TTC549 (cell line): ENCODE measurements around the gene DPP10.
"Not testable (repeated sequence)": the region's sequence is repeated elsewhere in the genome, so short reads cannot be mapped to it uniquely, and the experiment has no call there.

Experiments used
- FAIRE-seq: peaks from 2 replicates; lab custom pipeline; 2012; peaks lifted over from hg19 to GRCh38; lab: Jason Lieb, UNC

DPP10 gene

DNA sequence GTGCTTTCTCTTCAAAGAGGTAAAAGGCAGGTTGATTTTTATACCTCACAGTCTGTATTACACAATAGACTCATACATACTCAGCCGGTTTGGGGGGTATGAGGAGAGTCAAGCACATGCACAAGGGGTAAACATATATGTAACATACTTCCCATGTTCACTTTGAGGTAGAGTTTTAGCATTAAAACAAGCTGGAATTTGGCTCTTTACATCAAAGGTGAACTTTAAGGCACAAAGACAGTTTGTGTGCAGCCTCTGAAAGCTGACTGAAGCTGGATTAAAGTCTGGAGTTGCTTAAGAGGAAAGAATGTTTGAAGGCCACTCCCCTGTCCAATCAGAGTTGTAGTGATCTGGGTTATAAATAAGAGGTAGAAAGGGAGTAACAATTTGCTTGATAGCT is 282.0 kb downstream of the DPP10 start:
- no peak for FAIRE-seq

DNA sequence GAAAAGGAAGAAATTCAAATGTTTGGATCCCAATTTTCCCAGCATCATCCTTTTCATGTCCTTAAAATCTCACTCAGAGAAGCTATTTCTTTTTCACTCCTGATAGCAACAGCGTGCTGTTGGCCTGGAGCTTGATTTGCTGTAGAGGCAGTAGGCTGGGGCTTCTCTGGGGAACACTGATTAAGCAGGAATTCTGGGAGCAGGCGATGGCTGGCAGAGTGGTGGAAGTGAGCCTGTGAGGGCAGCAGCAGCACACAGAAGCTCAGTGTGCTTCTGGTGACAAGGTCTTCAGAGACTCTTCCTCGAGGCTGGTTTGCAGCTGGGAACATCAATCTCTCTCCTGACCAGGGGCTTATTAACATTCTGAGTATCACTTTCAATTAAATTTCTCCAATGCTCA is 284.6 kb downstream of the DPP10 start:
- no peak for FAIRE-seq

DNA sequence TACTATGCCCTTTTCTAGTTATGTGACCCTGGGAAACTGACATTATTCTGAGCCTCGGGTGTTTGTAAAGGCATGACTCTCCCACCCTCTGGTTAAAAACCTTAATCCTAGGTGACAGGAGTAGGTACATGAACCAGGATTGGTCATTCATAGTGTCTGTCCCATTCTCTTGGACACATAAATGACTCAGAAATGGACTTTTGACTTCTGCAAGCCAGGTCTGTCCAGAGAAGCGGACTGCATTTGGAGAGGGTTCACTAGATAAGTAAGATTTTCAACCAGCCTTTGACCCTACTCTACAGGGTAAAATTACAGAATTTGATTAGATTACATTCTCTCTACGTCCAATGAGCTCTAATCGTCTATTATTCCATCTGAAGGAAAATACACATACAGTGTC is 285.9 kb downstream of the DPP10 start:
- FAIRE-seq = no peak

DNA sequence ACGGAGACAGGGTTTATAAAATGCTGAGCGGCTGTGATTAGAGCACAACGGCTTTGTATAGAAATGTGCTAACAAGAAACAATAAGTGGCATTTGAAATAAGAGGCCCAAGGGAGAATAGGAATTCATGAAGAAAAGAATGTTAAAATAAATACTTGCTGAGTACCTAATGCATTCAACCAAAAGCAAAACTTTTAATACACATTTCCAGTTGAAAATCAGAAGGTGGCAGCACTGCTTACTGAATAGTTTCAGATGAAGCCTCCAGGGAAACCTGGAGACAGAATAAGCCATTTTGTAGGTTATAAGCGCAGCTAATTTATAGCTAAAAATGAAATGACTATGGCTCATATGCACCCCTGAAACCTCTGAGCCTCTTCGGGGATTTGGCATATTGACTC is 286.6 kb downstream of the DPP10 start:
- no peak for FAIRE-seq

DNA sequence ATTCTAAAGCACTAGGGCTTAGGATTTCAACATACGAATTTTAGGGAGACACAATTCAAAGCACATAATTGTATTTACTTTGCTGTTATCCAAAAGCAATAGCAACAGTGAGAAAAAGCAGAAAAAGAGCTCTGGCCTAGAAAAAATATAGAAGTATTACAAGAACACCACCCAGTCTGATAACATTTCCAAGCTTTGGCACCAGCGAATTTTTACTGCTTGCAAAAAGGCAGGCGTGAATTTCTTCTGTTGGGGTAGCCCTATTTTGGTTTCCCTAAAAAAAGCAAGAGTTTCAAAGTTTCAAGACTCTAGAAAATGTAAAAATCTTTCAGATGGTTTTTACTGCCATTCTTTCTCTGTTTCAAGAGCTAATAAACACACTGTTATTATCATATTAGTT is 292.7 kb downstream of the DPP10 start:
- no peak for FAIRE-seq

DNA sequence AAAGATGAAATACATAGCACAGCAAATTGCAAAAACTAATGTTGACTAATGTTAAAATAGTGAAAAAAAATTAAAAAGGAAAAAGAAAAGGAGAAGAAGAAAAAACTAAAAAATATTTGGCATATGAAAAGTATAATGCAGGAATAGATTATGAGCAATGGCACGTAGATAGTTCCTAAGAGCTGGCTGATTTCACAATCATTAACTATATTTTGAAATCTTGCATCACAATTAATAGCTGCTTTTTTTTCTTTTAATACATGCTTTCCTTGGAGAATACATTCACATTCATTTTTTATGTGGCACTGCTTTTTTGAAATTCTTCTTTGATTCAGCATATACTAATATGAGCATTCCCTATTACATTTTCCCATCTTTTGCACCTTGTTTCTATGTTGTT is 299.8 kb downstream of the DPP10 start:
- FAIRE-seq = no peak

DNA sequence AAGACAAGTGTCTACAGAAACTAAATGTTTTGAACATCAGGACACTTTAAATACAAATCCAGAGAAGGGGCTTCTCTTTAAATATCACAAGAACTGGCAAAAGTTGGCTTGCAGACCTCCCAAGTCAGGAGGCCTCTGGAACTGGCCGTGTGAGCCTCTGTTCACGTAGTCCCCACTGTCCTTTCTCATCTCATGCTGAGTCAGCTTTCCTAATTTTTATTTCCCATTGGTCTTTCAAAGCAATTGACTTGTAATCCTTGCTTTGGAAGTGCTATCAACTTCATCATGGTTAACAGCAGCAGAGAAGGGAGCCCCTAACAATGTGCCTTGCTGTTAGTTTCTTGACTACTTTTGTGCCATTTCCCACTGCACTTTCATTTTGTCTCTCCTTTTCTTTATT is 303.3 kb downstream of the DPP10 start:
- FAIRE-seq = no peak

DNA sequence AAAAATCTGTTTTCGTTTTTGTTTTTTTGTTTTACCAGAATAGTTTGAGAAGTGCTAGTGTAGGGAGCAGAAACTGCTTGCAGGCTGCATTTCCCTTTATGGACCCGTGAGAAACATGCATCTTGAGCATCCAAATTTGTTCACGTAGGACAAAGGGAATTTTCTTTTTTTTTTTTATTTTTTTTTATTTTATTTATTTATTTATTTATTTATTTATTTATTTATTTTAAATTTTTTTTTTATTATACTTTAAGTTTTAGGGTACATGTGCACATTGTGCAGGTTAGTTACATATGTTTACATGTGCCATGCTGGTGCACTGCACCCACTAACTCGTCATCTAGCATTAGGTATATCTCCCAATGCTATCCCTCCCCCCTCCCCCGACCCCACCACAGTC is 305.7 kb downstream of the DPP10 start:
- FAIRE-seq = not testable (repeated sequence)

DNA sequence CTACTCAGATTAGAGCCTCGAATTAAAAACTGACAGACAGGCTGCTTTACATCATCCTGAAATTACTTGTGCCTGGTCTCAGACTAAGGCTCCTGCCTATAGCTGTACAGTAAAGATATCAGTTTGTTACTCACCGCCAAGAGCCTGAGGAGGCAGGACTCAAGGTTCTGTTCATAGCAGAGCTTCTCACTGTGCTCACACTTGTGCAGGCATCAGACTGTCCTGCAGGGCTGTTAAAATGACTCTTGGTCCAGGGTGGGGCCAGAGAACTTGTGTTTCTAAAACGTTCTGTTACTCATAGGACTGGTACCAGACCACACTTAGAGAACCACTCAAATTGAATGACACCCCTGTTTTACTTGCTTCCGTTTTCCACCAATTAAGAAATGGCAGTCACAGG is 310.0 kb downstream of the DPP10 start:
- FAIRE-seq = no peak

DNA sequence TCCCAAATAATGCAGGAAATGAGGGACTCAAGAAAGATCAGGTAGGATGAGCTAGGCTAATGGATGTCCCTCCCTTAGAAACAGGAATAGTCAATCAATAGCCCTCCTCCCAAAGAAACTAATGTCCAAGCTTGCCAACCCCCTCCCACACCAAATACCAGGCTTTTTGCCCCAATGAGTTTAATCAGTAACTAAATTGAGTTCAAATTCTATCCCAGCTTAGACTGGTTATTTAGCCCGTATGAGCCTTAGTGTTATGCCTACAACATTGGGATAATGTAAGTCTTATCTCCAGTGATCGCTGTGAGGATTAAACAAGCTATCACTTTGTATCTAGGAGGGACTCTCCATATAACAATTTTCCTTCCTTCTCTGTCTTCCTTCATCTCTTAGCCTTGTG is 310.7 kb downstream of the DPP10 start:
- FAIRE-seq = no peak

DNA sequence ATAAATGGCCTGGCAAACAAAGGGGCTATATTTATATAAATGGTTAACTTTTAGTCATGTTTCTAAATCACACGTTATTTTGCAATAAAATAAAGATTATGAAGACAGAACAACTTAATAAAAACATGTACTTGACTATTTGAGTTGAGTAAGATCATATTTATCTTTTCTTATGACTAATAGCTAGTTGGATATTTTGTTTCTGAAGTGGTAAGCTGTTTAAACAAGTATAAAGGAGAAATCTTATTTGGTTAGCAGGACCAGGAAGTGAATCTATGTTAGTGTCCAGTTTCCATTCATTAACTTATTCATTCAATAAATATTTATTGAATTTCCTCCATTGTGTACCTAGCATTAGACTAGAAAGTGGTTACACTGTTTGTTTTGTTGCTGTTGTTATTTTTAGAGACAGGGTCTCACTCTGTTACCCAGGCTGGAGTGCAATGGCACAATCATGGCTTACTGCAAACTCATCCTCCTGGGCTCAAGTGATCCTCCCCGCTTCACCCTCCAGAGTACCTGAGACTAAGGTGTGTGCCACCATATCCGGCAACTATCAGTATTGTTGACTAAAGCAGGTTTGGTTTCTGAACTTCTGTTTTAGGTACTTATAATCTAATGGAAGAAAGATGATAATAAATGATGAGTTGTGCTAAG is 312.6 kb downstream of the DPP10 start:
- no peak for FAIRE-seq

DNA sequence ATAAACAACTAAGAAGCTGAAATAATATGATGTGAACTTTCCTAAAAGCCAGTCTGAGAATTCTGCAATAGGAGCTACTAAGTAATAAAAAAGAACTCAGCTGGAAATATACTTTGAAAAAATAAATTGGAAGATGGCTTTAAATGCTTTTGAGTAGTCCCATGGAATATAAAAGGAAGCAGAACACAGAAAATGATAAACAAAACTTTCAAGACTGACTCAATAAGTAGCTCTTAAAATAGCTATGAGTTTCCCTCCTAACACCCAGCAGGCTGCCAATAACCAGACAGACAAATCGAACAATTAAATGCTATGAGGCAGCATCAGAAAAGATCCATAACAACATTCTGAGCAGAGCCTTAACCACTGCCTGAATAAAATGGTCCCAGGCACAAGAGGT is 319.9 kb downstream of the DPP10 start:
- FAIRE-seq = no peak

DNA sequence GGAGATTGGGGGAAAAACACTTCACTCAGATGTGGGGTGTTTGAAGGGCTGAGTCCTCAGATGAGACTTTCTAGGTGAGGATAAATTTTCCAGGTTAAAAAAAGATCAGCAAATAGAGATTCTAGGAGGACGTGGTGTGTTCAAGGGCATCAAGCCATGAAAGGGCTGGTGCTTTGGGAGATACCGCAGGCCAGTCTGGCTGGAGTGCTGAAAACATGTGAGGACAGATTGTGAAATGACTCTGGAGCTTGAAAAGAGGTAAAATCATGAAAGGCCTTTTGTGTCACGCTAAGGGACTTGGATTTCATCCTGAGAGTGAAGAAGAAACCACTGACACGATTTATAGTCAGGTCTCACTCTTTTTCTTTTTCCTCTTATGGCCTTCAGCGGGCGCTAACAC is 320.5 kb downstream of the DPP10 start:
- FAIRE-seq = no peak

DNA sequence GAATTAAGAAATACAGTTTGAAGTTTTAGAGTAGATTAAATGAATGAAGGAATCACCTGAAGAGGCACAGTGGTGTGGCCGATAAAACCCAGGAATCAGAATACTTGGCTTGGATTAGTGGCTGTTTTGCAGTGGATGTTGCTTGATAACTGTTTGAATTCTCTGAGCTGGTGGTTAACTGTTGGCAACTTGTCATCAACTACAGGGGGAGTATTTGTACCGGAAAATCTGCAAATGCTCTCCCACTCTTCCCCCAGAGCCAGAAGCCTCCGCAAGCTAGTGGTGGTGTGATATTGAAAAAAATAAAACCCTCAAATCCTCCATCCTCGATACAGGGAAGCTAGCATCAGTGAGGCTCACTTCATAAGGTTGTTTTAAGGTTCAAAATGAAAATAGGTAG is 326.7 kb downstream of the DPP10 start:
- no peak for FAIRE-seq

DNA sequence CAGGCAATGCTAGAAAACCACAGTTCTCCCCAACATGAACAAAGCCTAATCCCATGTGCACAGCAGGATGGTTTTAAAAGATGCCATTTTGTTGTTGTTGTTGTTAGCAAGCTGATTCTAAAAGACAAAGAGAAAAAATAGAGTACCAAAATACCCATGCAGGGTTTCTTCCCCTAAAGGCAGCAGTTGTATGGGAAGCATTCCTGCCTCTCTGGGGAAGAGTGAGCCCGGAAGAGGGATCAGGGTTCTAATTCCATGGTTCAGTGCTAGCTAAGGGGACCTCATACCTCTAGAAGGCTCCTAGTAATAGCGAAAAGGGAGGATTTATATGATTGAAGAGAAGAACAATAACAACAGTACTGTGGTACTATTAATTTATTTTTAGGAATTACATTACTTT is 327.6 kb downstream of the DPP10 start:
- FAIRE-seq = no peak

DNA sequence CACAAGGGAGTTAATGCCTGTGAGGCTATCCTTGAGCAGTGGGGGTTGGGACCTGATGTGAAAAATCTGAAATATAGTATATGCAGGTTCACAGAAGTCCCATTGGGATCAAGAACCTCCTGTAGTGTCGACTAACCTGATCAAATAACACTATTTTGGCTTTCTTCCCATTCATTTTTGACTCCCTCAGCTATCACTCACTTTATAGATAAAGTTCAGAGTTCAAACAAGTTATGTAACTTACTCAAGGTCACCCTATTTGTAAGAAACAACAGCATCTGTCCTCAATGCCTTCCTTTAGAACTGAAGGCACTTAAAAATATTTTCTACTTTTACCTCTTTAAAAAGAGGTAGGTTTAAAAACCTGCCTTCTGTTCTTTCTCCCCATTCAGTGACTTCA is 341.6 kb downstream of the DPP10 start:
- no peak for FAIRE-seq

DNA sequence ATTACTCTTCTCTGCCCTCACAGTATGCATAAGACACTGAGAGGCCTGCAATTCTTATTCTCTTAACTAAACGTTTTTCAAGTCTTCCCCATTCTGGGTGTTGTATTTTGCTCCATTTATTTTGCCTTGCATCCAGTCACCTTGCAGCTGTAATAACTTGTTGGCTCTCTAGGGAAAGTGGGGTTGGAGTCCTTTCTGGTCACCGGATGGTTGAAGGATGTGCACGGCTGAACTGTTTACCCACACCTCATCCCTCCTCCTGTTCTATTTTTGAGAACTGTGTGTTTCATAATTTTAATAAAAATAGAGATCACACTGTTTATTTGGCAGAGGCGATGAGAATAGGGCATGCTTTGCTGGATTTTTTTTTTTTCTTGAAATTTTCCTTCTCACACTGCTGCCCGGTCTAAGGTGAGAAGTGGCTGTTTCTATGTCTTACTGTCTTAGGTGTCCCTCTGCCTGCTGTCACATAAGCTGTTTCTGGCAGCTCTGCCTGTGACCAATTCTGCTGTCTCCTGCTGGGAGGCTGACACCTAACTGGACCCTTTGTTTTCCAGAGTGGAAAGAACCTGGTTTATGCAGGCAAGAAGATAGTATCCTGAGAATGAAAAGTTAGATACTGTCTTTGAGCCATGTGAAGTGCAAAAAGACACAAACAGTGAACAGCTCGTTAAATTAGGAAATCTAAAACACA is 342.6 kb downstream of the DPP10 start:
- FAIRE-seq = no peak

DNA sequence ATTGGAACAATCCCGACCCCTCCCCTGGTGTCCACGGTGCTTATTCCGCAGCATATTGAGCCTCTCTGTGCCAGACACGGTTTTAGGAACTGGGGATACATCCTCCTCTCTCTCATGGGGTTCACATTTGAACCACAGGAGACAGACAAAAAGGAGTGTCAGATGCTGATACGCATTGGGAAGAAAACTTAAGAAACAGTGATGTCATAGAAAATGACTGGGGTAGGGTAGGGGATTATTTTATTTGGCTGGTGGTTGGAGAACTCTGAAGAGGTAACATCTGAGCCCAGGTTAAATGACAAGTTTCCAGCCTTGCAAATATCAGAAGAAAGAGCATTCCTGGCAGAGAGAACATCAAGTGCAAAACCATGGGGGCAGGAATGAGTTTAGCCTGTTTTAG is 344.5 kb downstream of the DPP10 start:
- no peak for FAIRE-seq

DNA sequence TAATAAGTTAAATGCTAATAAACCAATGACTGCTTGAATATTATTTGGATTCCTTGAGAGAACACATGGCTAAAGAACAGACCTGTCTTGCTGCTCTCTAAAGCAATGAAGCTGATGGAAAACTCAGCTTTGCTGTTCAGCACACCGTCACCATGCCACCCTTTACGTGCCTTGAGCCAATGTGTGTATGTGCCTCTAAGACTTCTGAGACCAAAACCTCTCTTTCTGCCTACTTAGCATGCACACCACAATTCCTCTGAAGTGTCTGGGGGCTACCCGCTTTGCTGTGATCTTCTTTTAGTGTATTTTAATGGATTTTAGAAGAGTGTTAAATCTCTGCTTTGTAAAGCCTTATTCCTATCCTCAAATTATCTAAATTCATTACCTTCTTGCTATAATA is 345.0 kb downstream of the DPP10 start:
- no peak for FAIRE-seq

DNA sequence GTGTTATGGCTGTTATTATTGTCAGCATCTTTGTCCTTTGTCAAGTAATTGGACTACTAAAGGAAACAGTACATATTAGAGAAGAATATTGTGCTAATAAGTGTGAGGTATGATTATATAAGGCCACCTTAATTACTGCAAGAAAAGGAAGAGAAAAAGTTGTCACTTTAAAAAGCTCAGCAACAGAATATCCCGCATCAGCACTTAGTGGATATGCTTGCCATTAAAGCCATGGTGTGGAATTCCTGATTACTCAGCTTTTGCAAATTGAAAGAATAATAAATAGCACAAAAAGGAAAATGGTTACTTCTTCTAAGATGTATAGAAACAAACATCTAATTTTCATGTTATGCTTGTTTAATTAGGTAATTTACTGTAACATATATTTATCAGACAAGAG is 347.5 kb downstream of the DPP10 start:
- FAIRE-seq = no peak

DNA sequence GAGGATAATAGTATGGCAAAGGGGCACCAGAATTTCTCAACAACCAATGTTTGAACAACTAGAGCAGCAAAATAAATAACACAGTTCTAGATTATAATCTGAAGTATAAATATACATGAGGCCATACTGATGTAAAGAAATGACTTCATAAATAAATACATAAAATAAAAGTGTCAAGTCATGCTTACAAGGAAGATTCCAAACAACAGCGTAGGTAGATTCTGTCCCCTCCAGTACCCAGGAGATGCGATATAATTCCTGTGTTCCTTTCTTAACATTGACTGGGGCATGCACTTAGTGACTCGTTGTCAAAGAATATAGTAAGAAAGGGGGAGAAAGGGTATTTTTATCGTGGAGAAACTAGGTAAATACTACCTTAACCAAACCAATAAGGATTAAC is 355.1 kb downstream of the DPP10 start:
- FAIRE-seq = no peak

DNA sequence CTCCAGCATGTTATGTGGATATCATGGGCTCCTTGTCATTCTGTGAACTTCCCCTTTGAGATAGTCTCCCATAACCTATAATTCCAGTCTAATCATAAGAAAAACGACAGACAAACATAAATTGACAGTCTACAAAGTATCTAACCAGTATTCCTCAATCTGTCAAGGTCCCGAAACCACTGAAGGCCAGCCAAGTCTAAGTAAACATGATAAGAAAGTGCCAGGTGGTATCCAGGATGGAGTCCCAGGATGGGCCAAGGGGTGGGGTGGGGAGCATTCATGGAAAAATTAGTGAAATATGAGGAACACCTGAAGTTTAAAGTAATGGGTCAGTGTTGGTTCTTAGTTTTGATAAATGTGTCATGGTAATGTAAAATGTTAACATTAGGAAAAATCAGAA is 355.5 kb downstream of the DPP10 start:
- FAIRE-seq = no peak

DNA sequence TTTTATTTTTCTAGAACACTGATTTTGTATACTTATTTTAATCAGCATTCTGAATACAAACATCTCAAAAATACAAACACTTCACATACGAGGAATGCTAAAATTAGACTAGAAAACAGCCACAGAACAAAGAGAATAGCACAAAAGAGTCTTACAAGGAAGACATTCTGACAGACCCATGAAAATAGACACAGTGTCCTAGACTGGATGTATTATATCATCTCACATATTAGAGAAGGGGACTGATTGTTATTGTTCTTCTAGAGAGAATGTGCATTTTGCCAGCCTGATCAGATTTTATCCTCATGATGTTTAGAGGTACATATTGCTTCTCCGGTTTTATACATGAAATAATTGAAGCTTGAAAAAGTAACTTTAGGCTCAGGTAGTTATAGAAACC is 357.9 kb downstream of the DPP10 start:
- no peak for FAIRE-seq

DNA sequence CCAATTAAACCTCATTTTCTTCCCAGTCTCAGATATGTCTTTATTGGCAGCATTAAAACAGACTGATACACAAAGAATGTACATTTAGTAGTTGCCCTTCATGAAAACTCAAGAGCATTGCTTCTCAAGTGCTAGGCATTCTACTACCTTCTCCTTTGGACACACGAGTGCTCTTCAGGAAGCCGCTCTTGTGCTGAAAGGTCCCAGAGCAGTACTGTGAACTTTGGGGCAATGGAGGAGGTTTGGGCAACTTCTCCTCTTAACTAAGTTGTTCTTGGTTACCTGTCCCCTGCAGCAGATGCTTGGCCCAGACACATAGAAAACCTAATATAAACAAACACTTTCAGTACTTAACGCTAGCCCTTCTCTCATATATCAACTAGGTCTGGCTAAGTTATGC is 362.8 kb downstream of the DPP10 start:
- FAIRE-seq = no peak

DNA sequence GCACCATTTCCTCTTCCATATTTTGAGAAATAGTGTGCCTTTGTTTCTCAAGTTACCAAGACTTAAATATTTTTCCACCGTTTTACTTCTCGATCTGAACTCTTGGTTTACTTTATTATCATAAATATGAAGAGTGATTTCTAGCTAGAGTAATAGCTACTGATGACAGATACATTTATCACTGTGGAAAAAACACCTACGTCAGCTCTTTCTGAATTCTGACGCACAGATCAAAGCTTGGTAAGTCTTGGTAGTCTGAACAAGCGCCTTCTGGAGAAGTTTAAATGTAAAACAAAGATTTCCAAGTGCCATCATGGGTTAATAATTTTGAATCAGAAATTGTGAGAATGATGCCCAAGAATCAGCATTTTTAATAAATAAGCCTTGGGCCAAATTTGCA is 367.7 kb downstream of the DPP10 start:
- no peak for FAIRE-seq
